Epithelial cell of proximal tubule (primary cell): ENCODE measurements around the gene MYCBPAP. TPM values are rescaled to one million over a fixed set of nuclear protein-coding genes. Genes with fewer than 3 reads are reported as not detected.

ENCODE experiments used
- DNase-seq: peaks from one replicate; pipeline ENCODE4 v3.0.0-alpha.2; 2011; ENCODE audit warnings: low read depth
- H3K4me3 ChIP-seq: 2 replicates; pipeline ENCODE4 v1.5.1; 2011; ENCODE audit warnings: low read depth, mild to moderate bottlenecking, low read length
- total RNA-seq: library from RNA; depleted of rRNA; stranded (reverse); fragments of >200 nt; gene quantifications from 2 replicates; pipeline ENCODE4 v1.2.3, GENCODE V29; 2015
- TF ChIP-seq, protein P1 (sequence below): conservative IDR thresholded peaks from 2 replicates; pipeline ENCODE4 v1.5.1; 2012; ENCODE audit warnings: low read depth, mild to moderate bottlenecking, low read length

MYCBPAP gene
- total RNA-seq, 1 donor from 2014 or later, result 0.58 TPM

- TF ChIP-seq, protein P1, sequence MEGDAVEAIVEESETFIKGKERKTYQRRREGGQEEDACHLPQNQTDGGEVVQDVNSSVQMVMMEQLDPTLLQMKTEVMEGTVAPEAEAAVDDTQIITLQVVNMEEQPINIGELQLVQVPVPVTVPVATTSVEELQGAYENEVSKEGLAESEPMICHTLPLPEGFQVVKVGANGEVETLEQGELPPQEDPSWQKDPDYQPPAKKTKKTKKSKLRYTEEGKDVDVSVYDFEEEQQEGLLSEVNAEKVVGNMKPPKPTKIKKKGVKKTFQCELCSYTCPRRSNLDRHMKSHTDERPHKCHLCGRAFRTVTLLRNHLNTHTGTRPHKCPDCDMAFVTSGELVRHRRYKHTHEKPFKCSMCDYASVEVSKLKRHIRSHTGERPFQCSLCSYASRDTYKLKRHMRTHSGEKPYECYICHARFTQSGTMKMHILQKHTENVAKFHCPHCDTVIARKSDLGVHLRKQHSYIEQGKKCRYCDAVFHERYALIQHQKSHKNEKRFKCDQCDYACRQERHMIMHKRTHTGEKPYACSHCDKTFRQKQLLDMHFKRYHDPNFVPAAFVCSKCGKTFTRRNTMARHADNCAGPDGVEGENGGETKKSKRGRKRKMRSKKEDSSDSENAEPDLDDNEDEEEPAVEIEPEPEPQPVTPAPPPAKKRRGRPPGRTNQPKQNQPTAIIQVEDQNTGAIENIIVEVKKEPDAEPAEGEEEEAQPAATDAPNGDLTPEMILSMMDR, result no peak
- H3K4me3 ChIP-seq, result no peak overlapping the region
- DNase-seq, result no peak
Measured at GRCh38 chr17:50572541-50572940, 64.3 kb downstream of the MYCBPAP start.

DNA sequence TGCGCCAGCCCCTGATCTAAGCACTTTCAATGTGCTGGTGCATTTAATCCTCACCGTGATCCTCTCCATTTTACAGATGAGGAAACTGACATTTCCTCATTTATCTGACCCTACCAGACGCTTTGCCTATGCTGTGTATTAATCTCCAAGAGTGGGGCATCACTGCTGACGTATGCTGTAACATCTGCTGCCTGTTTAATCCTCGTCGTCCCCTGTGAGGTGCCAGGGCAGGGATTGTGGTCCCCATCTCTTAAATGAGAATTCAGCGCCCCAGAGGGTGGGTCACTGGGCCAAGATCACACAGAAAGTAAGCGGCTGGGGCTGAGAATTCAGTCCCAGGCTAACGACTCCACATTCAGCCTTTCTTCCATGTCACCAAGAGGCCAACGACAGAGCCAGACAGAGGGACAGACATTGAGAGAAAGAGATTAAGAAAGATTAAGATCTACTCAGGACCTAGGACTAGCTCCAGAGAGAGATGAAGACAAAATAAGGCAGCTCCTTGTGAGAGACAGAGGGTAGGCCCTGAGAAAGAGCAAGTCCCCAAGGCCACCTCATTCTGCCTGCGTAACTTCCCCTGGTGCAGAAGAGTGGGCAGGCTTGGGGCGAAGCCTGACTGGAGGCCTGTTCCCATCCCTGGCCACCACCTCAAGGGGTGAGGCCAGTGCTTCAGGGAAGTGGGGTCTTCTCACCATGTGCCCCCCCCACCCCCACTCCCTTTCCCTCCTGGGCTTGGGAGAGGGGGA lies 65.8 kb downstream of the MYCBPAP start:
- TF ChIP-seq, protein P1, result no peak
- H3K4me3 ChIP-seq, result no peak overlapping the region
- DNase-seq, result no peak

GRCh38 chr17:50575581-50576210 lies 67.5 kb downstream of the MYCBPAP start:
- H3K4me3 ChIP-seq, result no peak overlapping the region
- DNase-seq, result no peak
- TF ChIP-seq, protein P1, result no peak

- TF ChIP-seq, protein P1, result no peak
- H3K4me3 ChIP-seq, result no peak overlapping the region
- no peak for DNase-seq
Measured at GRCh38 chr17:50576864-50577263, 68.6 kb downstream of the MYCBPAP start.

DNA sequence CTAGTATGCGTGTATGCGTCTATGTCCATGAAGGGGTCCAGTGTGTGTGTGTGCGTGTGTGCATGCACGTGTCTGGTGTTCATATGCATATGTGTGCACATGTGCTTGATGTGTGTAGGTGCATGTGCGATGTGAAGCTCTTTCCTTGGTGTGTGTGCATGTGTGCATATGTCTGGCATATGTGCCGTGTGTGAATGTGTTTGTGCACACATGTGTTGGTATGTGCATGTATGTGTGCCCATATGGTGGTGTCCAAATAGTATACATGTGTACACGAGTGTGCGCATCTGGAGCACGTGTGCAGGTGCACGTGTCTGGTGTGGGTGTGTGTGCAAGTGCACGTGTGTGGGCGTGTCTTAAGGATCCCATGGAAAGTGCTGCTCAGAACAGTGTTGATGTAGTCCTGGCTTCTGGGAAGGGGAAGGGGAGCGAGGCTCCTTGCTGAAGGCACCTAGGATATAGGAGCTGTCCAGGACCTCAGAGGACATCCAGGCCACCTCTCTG lies 69.3 kb downstream of the MYCBPAP start:
- TF ChIP-seq, protein P1, result no peak
- H3K4me3 ChIP-seq, result no peak overlapping the region
- no peak for DNase-seq

- no peak overlapping the region for H3K4me3 ChIP-seq
- TF ChIP-seq, protein P1, result no peak
- DNase-seq, result no peak
Measured at GRCh38 chr17:50578173-50578572, 69.9 kb downstream of the MYCBPAP start.
